Stimulated activated CD8-positive, alpha-beta memory T cell treated with anti-CD3 and anti-CD28 coated beads, Interleukin-7, amount 100 ng/mL, for 24 hours (primary cell): ENCODE results near the gene AGGF1.
"Not testable (repeated sequence)": the region's sequence is repeated elsewhere in the genome, so short reads cannot be mapped to it uniquely, and the experiment has no call there.

Experiments
- DNase-seq: peaks from one replicate; pipeline ENCODE4 v3.0.0-alpha.2; 2020; ENCODE audit warnings: low read depth

AGGF1 gene, protein sequence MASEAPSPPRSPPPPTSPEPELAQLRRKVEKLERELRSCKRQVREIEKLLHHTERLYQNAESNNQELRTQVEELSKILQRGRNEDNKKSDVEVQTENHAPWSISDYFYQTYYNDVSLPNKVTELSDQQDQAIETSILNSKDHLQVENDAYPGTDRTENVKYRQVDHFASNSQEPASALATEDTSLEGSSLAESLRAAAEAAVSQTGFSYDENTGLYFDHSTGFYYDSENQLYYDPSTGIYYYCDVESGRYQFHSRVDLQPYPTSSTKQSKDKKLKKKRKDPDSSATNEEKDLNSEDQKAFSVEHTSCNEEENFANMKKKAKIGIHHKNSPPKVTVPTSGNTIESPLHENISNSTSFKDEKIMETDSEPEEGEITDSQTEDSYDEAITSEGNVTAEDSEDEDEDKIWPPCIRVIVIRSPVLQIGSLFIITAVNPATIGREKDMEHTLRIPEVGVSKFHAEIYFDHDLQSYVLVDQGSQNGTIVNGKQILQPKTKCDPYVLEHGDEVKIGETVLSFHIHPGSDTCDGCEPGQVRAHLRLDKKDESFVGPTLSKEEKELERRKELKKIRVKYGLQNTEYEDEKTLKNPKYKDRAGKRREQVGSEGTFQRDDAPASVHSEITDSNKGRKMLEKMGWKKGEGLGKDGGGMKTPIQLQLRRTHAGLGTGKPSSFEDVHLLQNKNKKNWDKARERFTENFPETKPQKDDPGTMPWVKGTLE

DNA sequence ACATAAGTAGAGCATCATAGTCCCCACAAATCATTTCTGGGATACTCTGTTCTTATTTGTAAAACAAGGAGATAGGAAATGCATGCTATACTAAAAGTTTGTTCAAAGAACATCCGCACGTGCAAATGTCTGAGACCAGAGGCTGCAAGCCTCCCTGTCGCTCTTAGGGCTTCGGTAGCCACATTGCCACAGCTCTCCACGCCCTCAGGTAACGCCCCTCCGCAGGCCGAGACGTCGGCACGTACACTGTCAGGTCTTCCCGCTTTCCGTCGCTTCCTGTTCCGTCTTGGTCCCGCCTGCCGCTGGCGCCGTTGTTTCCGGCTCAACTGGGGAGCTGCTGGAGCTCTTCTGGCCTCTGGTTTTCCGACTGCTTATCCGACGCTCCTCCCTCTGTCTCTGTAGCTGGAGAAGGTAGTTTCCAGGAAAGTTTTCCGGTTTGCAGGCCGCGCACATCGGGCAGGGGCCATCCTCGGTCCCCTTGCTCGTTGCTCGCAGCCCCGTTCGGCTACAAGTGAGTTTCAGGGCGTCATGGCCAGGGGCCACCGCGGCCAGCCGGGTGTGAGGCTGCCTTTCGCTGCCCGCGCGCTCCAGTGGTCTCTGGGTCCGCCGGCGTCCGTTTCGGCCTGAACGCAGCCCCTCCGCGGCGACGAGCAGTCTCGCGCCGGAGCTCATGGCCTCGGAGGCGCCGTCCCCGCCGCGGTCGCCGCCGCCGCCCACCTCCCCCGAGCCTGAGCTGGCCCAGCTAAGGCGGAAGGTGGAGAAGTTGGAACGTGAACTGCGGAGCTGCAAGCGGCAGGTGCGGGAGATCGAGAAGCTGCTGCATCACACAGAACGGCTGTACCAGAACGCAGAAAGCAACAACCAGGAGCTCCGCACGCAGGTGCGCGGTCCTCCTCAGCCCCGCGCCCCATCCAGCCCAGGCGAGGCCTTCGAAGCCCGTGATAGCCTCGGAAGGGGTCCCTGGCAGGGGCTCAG, at the start of gene AGGF1:
AGGF1 (plus strand) TSS at position 308 of the 975 bp plus-strand sequence; CDS start at position 671, 363 bp downstream.
- peak; percentile 80 for DNase-seq

DNA sequence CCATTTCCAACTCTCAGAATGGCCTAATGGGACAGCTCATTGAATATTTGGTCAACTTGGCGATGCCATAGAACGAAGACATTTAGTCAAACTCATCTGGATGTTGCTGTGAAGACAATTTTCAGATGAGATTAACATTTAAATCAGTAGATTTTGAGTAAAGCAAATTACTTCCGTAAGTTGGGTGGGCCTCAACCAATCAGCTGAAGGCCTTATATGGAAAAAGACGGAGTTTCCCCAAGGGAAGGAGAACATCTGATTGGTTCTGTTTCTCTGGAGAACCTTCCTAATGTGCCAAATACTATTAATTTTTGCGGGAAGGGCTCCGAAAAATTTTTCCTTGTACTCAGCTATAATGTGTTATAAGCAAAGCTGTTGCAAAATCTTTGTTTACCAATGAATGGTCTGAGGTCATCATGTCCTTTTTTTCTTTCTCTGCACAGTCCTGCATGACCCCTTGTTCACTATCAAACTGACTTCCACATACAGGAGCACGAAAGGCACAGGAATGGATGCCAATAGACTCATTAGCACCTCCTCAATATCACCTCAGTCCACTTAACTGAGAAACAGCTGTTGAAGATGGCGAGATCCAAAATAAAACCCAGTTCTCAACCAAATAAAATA, 49.6 kb upstream of the AGGF1 start:
- DNase-seq = no peak

DNA sequence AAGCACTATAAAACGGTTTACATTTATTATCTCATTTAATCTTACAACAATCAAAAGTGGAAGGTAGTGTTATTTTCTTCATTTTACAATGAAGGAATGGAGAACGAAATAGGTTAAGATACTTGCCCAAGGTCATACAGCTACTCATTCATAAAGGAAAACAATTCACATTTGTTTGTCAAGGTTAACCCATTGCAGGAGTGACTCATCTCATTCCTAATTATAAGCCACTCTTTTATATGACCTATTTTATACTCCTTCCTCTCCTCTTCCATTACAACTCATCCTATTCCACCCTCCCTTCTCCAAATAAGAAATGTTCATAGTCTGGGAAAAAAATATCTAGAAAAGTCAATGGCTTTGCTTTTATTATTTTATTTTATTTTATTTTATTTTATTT, 47.8 kb upstream of the AGGF1 start:
- no peak for DNase-seq

GRCh38 chr5:76983468-76983867, 46.7 kb upstream of the AGGF1 start:
- DNase-seq = no peak

GRCh38 chr5:76986825-76987526, 43.2 kb upstream of the AGGF1 start:
- no peak for DNase-seq

DNA sequence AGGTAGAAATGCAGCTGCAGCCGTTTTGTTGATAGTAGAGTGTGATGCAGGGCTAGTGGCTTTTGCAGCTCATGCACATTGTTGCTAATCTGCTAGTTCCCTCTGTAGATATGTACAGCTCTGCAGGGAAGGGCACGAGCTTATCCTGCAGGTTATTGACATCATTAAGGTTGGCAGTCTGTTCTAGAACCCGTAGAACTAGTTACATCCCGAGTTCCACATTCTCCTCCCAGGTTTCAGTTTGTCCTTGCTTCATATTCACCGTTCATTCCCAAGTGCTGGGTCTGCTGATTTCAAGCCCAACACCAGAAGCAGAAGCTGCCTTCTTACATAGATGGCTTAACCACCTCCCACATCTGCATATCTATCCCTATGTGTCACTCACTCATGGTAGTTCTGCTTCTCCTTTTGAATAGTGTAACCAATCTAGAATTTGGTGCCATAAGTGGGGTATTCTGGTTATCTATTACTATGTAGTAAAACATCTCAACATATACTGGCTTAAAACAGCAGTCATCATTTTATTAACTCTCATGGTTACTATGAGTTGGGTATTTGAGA, 39.2 kb upstream of the AGGF1 start:
- no peak for DNase-seq

DNA sequence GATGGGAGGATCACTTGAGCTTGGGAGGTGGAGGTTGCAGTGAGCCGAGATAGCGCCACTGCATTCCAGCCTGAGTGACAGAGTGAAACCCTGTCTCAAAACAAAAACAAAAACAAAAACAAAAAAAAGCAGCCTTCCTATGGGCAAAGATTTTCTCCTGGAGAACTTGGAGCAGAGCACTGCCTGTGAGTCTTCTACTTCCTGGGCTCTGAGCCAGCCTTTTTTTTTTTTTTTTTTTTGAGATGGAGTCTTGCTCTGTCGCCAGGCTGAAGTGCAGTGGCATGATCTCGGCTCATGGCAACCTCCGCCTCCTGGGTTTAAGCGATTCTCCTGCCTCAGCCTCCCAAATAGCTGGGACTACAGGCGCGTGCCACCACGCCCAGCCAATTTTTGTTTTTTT, 36.8 kb upstream of the AGGF1 start:
- not testable (repeated sequence) for DNase-seq

DNA sequence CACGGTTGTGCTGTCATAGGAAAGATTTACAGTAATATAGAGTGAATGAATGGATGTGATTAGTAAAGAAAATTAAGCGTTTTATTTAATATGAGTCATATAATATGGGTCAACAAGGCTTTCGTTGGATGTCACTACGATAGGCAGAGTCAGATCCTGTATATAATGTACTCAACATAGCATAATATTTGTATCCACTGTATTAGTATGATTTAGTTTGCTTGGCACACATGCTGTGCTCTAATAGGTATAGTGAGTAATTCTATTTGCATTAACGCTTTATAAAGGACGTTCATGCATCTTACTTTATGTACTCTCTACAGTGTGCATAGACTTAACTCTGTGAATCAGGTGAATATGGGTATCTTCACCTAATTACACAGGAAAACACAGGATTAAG, 35.9 kb upstream of the AGGF1 start:
- DNase-seq = no peak

GRCh38 chr5:76998251-76998650, 32.0 kb upstream of the AGGF1 start:
- DNase-seq = not testable (repeated sequence)

GRCh38 chr5:76999451-76999850, 30.8 kb upstream of the AGGF1 start:
- no peak for DNase-seq

DNA sequence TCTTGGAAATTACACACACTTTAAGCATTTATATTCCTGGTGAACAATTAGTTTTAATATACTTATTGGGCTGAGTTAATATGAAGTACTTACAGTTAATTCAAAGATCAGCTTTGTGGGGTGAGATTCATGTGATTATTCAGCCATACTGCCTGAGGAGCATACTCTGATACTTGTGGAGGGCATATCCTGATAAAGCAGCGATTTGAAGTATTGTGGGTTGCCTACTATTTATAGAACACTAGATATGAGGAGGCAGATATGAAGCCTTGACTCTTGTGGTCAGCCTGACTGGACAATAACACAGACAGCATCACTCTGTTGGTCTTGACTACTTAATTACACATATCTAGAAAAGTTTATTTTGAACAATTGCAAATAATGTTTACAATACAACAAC, 27.0 kb upstream of the AGGF1 start:
- DNase-seq = no peak

- DNase-seq = no peak
These were observed 24.1 kb upstream of the AGGF1 start for GRCh38 chr5:77006124-77006523.

DNA sequence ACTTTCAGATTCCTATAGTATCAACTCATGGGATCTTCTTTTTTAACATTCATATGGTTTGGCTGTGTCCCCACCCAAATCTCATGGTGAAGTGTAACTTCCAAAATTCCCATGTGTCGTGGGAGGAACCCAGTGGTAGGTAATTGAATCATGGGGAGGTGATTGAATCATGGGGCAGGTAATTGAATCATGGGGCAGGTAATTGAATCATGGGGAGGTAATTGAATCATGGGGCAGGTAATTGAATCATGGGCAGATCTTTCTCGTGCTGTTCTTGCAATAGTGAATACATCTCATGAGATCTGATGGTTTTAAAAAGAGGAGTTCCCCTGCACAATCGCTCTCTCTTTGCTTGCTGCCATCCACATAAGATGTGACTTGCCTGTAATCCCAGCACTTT, 21.8 kb upstream of the AGGF1 start:
- no peak for DNase-seq

DNA sequence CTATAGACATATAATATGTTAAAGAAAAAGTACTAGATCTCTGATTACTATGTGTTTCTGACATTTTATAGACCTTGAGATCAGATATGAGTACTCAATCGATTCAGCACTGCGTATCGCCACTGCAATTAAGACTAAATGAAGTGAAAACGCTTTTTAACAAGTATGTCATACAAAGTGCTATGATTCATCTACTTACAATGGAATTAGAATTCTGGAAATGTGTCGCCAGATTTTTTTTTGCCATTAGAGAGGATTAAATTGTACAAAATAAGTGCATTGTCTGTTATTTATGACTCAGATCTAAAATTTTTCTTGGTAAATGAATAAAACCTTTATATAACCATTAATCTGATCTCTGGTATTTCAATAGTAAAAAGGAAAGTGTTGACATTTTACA, 20.0 kb upstream of the AGGF1 start:
- no peak for DNase-seq

- no peak for DNase-seq
These were observed 18.7 kb upstream of the AGGF1 start for GRCh38 chr5:77011498-77011897.

GRCh38 chr5:77012601-77013000, 17.6 kb upstream of the AGGF1 start:
- no peak for DNase-seq

GRCh38 chr5:77015938-77016569, 14.2 kb upstream of the AGGF1 start:
- DNase-seq = no peak

GRCh38 chr5:77016962-77017361, 13.2 kb upstream of the AGGF1 start:
- DNase-seq = no peak

DNA sequence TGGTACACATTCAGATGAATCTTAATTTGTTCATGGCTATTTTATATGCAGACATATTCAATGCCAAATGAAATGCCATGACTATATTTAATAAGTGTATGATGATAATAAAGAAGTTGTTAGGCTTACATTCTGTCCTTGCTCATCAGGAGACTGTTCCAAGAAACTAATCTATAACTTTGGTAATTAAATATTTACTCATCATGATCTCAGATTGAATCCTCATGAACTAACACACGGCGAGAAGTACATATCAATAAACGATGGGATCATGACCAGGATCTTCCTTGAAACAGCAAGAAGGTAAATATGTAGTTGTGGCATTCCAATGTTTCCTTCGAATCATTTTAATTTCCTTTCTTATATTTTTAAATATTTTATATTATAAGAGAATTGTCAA, 12.5 kb upstream of the AGGF1 start:
- DNase-seq = no peak
